GM18868 (cell line): ENCODE data around the gene TAF1.
"Not testable (repeated sequence)": the region's sequence is repeated elsewhere in the genome, so short reads cannot be mapped to it uniquely, and the experiment has no call there.

Experiments
- ATAC-seq: cut with Tn5 transposase; IDR thresholded peaks from one replicate; pipeline ENCODE4 v1.9.1; 2021; ENCODE audit warnings: mild to moderate bottlenecking, moderate library complexity; ENCODE audit not compliant: unreplicated experiment

The TAF1 gene

DNA sequence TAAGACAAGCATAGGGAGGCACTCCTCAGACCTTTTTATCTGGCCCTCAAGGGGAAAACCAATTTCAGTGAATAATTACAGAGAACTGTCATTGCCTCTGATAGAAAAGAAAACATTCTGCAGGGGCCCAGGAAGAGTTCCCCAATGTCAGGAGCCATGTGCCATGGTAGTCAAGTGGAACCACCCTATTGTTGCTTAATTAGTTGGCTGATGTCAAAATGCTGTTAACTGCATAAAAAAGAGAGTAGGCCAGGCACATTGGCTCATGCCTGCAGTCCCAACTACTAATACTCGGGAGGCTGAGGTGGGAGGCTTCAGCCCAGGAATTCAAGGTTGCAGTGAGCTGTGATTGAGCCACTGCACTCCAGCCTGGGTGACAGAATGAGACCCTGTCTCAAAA, 138.2 kb downstream of the TAF1 start:
- no peak for ATAC-seq

DNA sequence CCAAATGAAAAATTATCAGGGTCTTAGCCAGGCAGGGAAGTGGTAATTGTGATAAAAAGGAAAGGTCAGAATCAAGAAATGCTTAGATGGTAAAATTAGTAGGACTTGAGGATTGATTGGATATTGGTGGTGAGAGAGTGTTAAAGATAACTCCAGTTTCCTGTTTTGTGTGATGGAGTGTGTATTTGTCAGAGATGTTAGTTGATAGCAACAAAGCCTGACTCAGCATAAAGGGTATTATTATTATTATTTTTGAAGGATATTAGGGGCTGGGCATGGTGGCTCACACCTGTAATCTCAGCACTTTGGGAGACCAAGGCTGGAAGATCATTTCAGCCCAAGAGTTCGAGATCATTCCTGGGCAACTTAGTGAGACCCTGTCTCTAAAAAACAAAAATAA, 143.1 kb downstream of the TAF1 start:
- no peak for ATAC-seq

- ATAC-seq, result no peak
Observed at GRCh38 chrX:71510161-71510560, 144.0 kb downstream of the TAF1 start.

GRCh38 chrX:71513731-71514130, 147.6 kb downstream of the TAF1 start:
- ATAC-seq, result not testable (repeated sequence)

DNA sequence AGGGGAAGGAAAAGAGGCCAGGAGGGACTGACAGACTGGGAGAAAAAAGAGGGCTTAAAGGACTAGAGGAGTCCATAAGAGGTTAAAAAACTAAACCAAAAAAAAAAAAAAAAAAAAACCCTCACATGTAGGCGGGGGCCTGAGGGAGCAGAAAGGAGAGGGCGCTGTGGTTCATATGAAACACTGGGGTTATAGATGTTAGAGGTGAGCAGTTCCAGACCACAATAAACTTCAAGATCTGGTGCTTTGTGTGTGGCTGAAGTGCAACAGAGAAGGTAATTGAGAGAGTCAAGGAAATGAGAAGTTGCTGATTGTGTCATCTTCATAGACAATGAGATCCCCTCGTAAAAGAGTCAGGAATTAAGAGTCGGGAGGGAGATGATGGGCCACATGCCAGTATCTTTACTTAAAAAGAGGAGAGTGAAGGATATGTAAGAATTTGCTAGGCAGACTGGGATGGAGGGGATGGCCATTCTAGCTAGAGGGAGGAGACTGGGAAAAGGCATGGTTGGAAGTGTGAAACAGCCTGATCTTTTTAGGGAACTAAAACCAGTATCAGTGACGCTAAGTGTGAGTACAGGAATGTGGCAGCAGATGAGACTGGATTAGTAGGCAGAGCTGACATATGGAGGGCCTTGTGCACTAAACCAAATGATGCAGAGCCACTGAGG, 148.3 kb downstream of the TAF1 start:
- ATAC-seq, result peak; percentile 87

GRCh38 chrX:71515038-71515396, 148.9 kb downstream of the TAF1 start:
- ATAC-seq, result no peak
